Common myeloid progenitor, CD34-positive (primary cell): ENCODE measurements around the gene IGF2. TPM values are rescaled to one million over a fixed set of nuclear protein-coding genes. Genes with fewer than 3 reads are reported as not detected.

ENCODE experiments used
- CTCF ChIA-PET: fragments of 350-600 bp; sonication (Branson Sonifier 250); formaldehyde crosslinking; loops from one replicate; lab custom pipeline; 2021; ENCODE audit warnings: antibody characterized with exemption; lab: Charles Lee
- POLR2A ChIA-PET: fragments of 350-600 bp; sonication (Branson Sonifier 250); formaldehyde crosslinking; loops from one replicate; lab custom pipeline; 2021; ENCODE audit warnings: antibody characterized with exemption; lab: Charles Lee
- DNase-seq, 3 donors: peaks; one replicate each; pipeline versions ENCODE4 v3.0.0 to v3.0.0-alpha.2; 2013
- H3K27ac ChIP-seq, 2 experiments: 1 replicate in 1 of 2; 2 replicates in 1 of 2; pipeline ENCODE4 v1.7.0; 2013; ENCODE audit warnings: inconsistent platforms in 2 of 2, low read length in 2 of 2, mild to moderate bottlenecking in 2 of 2, low read depth in 1 of 2, moderate library complexity in 1 of 2; ENCODE audit not compliant: severe bottlenecking in 2 of 2, insufficient read depth in 1 of 2, poor library complexity in 1 of 2
- H3K27me3 ChIP-seq, 5 experiments: replicated peaks in 2 of 5; 1 replicate in 3 of 5; 2 replicates in 2 of 5; pipeline versions ENCODE4 v1.6.1 to v1.7.0; 2013; ENCODE audit warnings: low read length in 4 of 5, mild to moderate bottlenecking in 2 of 5, moderate library complexity in 2 of 5, inconsistent platforms in 1 of 5; ENCODE audit not compliant: insufficient read depth in 5 of 5, control insufficient read depth in 4 of 5
- H3K36me3 ChIP-seq, 4 experiments: 1 replicate in 2 of 4; 2 replicates in 2 of 4; pipeline versions ENCODE4 v1.6.1 to v1.7.0; 2013; ENCODE audit warnings: low read length in 3 of 4, control low read depth in 1 of 4, mild to moderate bottlenecking in 1 of 4; ENCODE audit not compliant: control insufficient read depth in 4 of 4, insufficient read depth in 4 of 4
- H3K4me1 ChIP-seq, 4 experiments: 1 replicate in 3 of 4; 2 replicates in 1 of 4; pipeline versions ENCODE4 v1.6.1 to v1.7.1; 2013; ENCODE audit warnings: low read length in 3 of 4, mild to moderate bottlenecking in 3 of 4, control low read depth in 1 of 4, inconsistent platforms in 1 of 4, moderate library complexity in 1 of 4; ENCODE audit not compliant: control insufficient read depth in 4 of 4, insufficient read depth in 4 of 4; ENCODE audit errors: control extremely low read depth in 1 of 4
- H3K4me3 ChIP-seq, 7 experiments: 1 replicate in 4 of 7; 2 replicates in 3 of 7; pipeline versions ENCODE4 v1.5.1 to v1.7.0; 2013; ENCODE audit warnings: mild to moderate bottlenecking in 7 of 7, low read length in 6 of 7, moderate library complexity in 6 of 7, inconsistent platforms in 2 of 7, low read depth in 2 of 7, control low read depth in 1 of 7; ENCODE audit not compliant: insufficient read depth in 4 of 7, control insufficient read depth in 1 of 7; ENCODE audit errors: extremely low read depth in 1 of 7
- H3K9me3 ChIP-seq, 5 experiments: 1 replicate in 4 of 5; 2 replicates in 1 of 5; pipeline versions ENCODE4 v1.6.1 to v1.7.1; 2013; ENCODE audit warnings: low read length in 4 of 5, mild to moderate bottlenecking in 2 of 5, inconsistent platforms in 1 of 5, low read depth in 1 of 5, moderate library complexity in 1 of 5; ENCODE audit not compliant: control insufficient read depth in 4 of 5, insufficient read depth in 2 of 5; ENCODE audit errors: control extremely low read depth in 1 of 5
- WGBS: methylation state at CpG from one replicate; pipeline ENCODE4 v1.1.5; 2013; ENCODE audit not compliant: insufficient coverage; 5-methylcytosine and 5-hydroxymethylcytosine counted together
- polyA plus RNA-seq: library from polyadenylated mRNA; unstranded; fragments of 120-200 nt; gene quantifications from one replicate; pipeline ENCODE4 v1.2.1, GENCODE V29; 2013

IGF2 gene
- not detected for polyA plus RNA-seq

GRCh38 chr11:2139123-2139521 lies at the start of gene IGF2:
Gene IGF2 (minus strand): TSS chr11:2139389. CDS start chr11:2135523, 3,866 bp downstream.
- peak in 2 of 3 donors; percentile 29 to 45 for DNase-seq
- H3K4me3 ChIP-seq, result peak within 1 kb of the TSS in 3 of 7 experiments; percentile 8 to 50 (median 15)
- no peaks in the 10 kb centered on the region for H3K36me3 ChIP-seq
- CTCF ChIA-PET, result interaction anchor here (2.1 kb wide), 1 partner anchor 13 kb away, joined by 11 read pairs; no protein-coding TSS in a partner anchor
- 0% methylated on average over 31 of the region's 62 CpGs for WGBS
- POLR2A ChIA-PET, result no interaction called here
- H3K9me3 ChIP-seq, result no peaks in the 10 kb centered on the region
- peaks cover 0 to 28% (median 14%) of the 10 kb centered on the region in 4 experiments for H3K4me1 ChIP-seq
- no peak within 1 kb of the TSS for H3K27ac ChIP-seq
- H3K27me3 ChIP-seq, result peaks cover 8 to 97% (median 44%) of the 10 kb centered on the region in 5 experiments

- DNase-seq, result no peak
- CTCF ChIA-PET, result no interaction called here
- POLR2A ChIA-PET, result no interaction called here
These were observed 49.6 kb upstream of the IGF2 start for GRCh38 chr11:2188745-2189144.

GRCh38 chr11:2187280-2187707 lies 48.1 kb upstream of the IGF2 start:
- POLR2A ChIA-PET, result no interaction called here
- WGBS, result 100% methylated on average over 3 of the region's 7 CpGs
- H3K9me3 ChIP-seq, result no peaks in the 10 kb centered on the region

More at GRCh38 chr11:2188745-2189144, 49.6 kb upstream of the IGF2 start:
- Histone ChIP-seq H3K9me3 (no peaks in the 10 kb centered on the region), H3K27me3 (no peaks in the 10 kb centered on the region), H3K4me1 (peaks cover 5 to 51% (median 30%) of the 10 kb centered on the region in 4 experiments), H3K27ac (no peak overlapping the region), H3K36me3 (no peaks in the 10 kb centered on the region), H3K4me3 (no peak overlapping the region)
- WGBS, result 98% methylated on average over 19 of the region's 19 CpGs

GRCh38 chr11:2186669-2187279 lies 47.6 kb upstream of the IGF2 start:
- peak overlapping the region in 1 of 7 experiments; percentile 40 for H3K4me3 ChIP-seq
- ChIA-PET POLR2A (interaction anchor here (1.3 kb wide), 1 partner anchor 214 kb away, joined by 3 read pairs; the partner anchor contains the start of gene TSSC4), CTCF (interaction anchor here (0.8 to 6.0 kb wide), 16 partner anchors 8 to 353 kb away, joined by 3 to 82 read pairs (median 6); no protein-coding TSS in a partner anchor)
- 2% methylated on average over 15 of the region's 21 CpGs for WGBS
- no peak overlapping the region for H3K27ac ChIP-seq
- DNase-seq, result peak; percentile 84 to 90 (median 89)
- H3K36me3 ChIP-seq, result no peaks in the 10 kb centered on the region
- H3K9me3 ChIP-seq, result no peaks in the 10 kb centered on the region
- H3K27me3 ChIP-seq, result no peaks in the 10 kb centered on the region
- H3K4me1 ChIP-seq, result peaks cover 5 to 41% (median 24%) of the 10 kb centered on the region in 4 experiments

More at GRCh38 chr11:2187280-2187707, 48.1 kb upstream of the IGF2 start:
- CTCF ChIA-PET, result interaction anchor here (1.0 to 6.0 kb wide), 10 partner anchors 8 to 344 kb away, joined by 3 to 82 read pairs (median 10); no protein-coding TSS in a partner anchor
- peaks cover 5 to 46% (median 29%) of the 10 kb centered on the region in 4 experiments for H3K4me1 ChIP-seq
- no peaks in the 10 kb centered on the region for H3K27me3 ChIP-seq
- H3K27ac ChIP-seq, result no peak overlapping the region
- no peaks in the 10 kb centered on the region for H3K36me3 ChIP-seq
- peak in 2 of 3 donors; percentile 28 to 64 for DNase-seq
- peak overlapping the region in 1 of 7 experiments; percentile 40 for H3K4me3 ChIP-seq

GRCh38 chr11:2185324-2186085 lies 46.3 kb upstream of the IGF2 start:
- CTCF ChIA-PET, result interaction anchor here (0.6 to 6.0 kb wide), 13 partner anchors 9 to 706 kb away, joined by 3 to 82 read pairs (median 3); no protein-coding TSS in a partner anchor

GRCh38 chr11:2182692-2183474 lies 43.7 kb upstream of the IGF2 start:
- POLR2A ChIA-PET, result no interaction called here
- H3K4me3 ChIP-seq, result no peak overlapping the region
- 99% methylated on average over 11 of the region's 20 CpGs for WGBS
- no peak for DNase-seq
- no peaks in the 10 kb centered on the region for H3K36me3 ChIP-seq
- H3K27me3 ChIP-seq, result no peaks in the 10 kb centered on the region
- H3K4me1 ChIP-seq, result peaks cover 0 to 25% (median 8%) of the 10 kb centered on the region in 4 experiments
- H3K27ac ChIP-seq, result no peak overlapping the region
- CTCF ChIA-PET, result interaction anchor here (1.5 to 6.0 kb wide), 3 partner anchors 116 to 348 kb away, joined by 4 to 82 read pairs (median 23); no protein-coding TSS in a partner anchor
- no peaks in the 10 kb centered on the region for H3K9me3 ChIP-seq

More at GRCh38 chr11:2185324-2186085, 46.3 kb upstream of the IGF2 start:
- 76% methylated on average over 21 of the region's 23 CpGs for WGBS
- Histone ChIP-seq H3K4me1 (peaks cover 0 to 28% (median 12%) of the 10 kb centered on the region in 4 experiments), H3K27me3 (no peaks in the 10 kb centered on the region), H3K36me3 (no peaks in the 10 kb centered on the region), H3K9me3 (no peaks in the 10 kb centered on the region), H3K27ac (no peak overlapping the region), H3K4me3 (no peak overlapping the region)
- peak in 2 of 3 donors; percentile 25 to 29 for DNase-seq
- POLR2A ChIA-PET, result interaction anchor here (1.3 kb wide), 1 partner anchor 216 kb away, joined by 3 read pairs; the partner anchor contains the start of gene TSSC4
